VCaP (cell line): ENCODE data around the gene CBL.

Source experiments
- H3K27ac ChIP-seq: fragments of 450-650 bp; 2 replicates; pipeline ENCODE4 v1.5.1; 2017
- CTCF ChIP-seq: fragments of 450-650 bp; conservative IDR thresholded peaks from 2 replicates; pipeline ENCODE4 v1.5.1; 2017; ENCODE audit warnings: mild to moderate bottlenecking, moderate library complexity

Gene CBL

GRCh38 chr11:119307974-119308373 lies 101.8 kb downstream of the CBL start:
- peak overlapping the region; percentile 77; the same call in 1 of the 2 replicates for H3K27ac ChIP-seq
- no peak for TF ChIP-seq CTCF

GRCh38 chr11:119309411-119309810 lies 103.3 kb downstream of the CBL start:
- no peak for TF ChIP-seq CTCF
- H3K27ac ChIP-seq = peak overlapping the region; percentile 77

- TF ChIP-seq CTCF = no peak
- H3K27ac ChIP-seq = peak overlapping the region; percentile 77
Measured at GRCh38 chr11:119309953-119310681, 104.0 kb downstream of the CBL start.

- no peak overlapping the region for H3K27ac ChIP-seq
- no peak for TF ChIP-seq CTCF
Measured at GRCh38 chr11:119310682-119311052, 104.5 kb downstream of the CBL start.

GRCh38 chr11:119314726-119315125 lies 108.6 kb downstream of the CBL start:
- TF ChIP-seq CTCF = no peak
- no peak overlapping the region; the same call in 1 of the 2 replicates for H3K27ac ChIP-seq

- H3K27ac ChIP-seq = peak overlapping the region; percentile 78
- TF ChIP-seq CTCF = no peak
Measured at GRCh38 chr11:119315131-119316015, 109.2 kb downstream of the CBL start.

- TF ChIP-seq CTCF = no peak
- H3K27ac ChIP-seq = peak overlapping the region; percentile 78
Measured at GRCh38 chr11:119316016-119316728, 110.0 kb downstream of the CBL start.
